SU-DHL-6 (cell line): ENCODE measurements around the gene ZSCAN29.

Source experiments
- EZH2phosphoT487 ChIP-seq: fragments of 200-600 bp; sonication (generic), shearing (Covaris generic); conservative IDR thresholded peaks from 2 replicates; pipeline ENCODE4 v1.6.1; 2018; ENCODE audit warnings: mild to moderate bottlenecking, antibody characterized with exemption, low read length, moderate library complexity, mixed read lengths
- TF ChIP-seq, protein P1 (sequence below): fragments of 200-600 bp; sonication (generic); IDR thresholded peaks from one replicate; pipeline ENCODE4 v1.5.1; 2017; ENCODE audit warnings: antibody characterized with exemption, mild to moderate bottlenecking, low read length, moderate library complexity; ENCODE audit not compliant: insufficient read depth, poor library complexity, severe bottlenecking

DNA sequence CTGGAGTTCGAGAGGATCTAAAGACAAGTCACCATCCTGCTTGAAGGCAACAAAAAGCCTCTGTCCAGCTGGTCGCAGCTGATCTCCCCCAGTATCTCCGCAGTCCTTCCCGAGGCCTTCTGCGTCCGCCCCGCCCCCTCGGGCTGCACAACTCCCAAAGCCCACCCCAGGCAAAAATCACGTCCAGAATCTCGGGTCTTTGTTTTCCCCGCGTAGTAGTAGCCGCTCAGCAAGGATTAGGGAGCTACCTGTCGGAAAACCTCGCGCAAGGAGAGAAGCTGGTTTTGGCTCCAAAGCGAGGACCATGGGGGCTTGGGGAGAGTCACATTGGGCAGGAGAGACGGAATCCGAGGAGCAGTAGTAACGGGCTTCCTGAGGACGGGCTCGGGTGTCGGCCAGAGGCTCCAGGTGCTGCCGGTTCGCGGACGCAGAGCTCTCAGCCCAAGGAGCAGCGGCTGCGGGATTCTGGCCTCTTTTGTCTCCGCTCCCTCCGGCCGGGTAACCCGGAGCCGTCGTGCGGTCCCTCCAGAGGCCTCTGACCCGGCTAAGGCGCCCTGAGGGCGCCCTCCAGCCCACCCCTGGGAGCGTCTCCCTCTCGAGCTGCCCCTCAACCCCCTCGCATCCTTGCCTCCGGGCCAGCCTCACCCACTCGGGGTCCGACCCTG lies 401 bp downstream of the ZSCAN29 start:
- TF ChIP-seq, protein P1, sequence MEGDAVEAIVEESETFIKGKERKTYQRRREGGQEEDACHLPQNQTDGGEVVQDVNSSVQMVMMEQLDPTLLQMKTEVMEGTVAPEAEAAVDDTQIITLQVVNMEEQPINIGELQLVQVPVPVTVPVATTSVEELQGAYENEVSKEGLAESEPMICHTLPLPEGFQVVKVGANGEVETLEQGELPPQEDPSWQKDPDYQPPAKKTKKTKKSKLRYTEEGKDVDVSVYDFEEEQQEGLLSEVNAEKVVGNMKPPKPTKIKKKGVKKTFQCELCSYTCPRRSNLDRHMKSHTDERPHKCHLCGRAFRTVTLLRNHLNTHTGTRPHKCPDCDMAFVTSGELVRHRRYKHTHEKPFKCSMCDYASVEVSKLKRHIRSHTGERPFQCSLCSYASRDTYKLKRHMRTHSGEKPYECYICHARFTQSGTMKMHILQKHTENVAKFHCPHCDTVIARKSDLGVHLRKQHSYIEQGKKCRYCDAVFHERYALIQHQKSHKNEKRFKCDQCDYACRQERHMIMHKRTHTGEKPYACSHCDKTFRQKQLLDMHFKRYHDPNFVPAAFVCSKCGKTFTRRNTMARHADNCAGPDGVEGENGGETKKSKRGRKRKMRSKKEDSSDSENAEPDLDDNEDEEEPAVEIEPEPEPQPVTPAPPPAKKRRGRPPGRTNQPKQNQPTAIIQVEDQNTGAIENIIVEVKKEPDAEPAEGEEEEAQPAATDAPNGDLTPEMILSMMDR: no peak
- no peak for TF ChIP-seq EZH2phosphoT487
